PC-9 (cell line): ENCODE data around the gene KIF26B. TPM values are rescaled to one million over a fixed set of nuclear protein-coding genes. Genes with fewer than 3 reads are reported as not detected.

Experiments used
- BruUV-seq: library from RNA; stranded (reverse); fragments of 400-500 nt; replicated peaks from 2 replicates; lab custom pipeline; 2021; lab: Mats Ljungman, UMichigan
- CTCF ChIA-PET: fragments of 300-600 bp; sonication (Branson Sonifier 250); formaldehyde crosslinking; loops from one replicate; lab custom pipeline; 2022; ENCODE audit warnings: antibody characterized with exemption; lab: Charles Lee
- POLR2A ChIA-PET: fragments of 300-600 bp; sonication (Branson Sonifier 250); formaldehyde crosslinking; loops from one replicate; lab custom pipeline; 2022; ENCODE audit warnings: antibody characterized with exemption; ENCODE audit not compliant: unreplicated experiment; lab: Charles Lee
- DNase-seq, 2 experiments: peaks; one replicate each; pipeline versions ENCODE4 v3.0.0 to v3.0.0-alpha.2; 2015 to 2022; ENCODE audit warnings: mixed read lengths in 1 of 2
- H2AFZ ChIP-seq: fragments of 200-600 bp; sonication (generic); 2 replicates; pipeline ENCODE4 v1.8.1; 2017; ENCODE audit warnings: antibody characterized with exemption
- H3F3A ChIP-seq: fragments of 200-600 bp; sonication (generic); 2 replicates; pipeline ENCODE4 v1.8.1; 2017; ENCODE audit warnings: antibody characterized with exemption, mild to moderate bottlenecking, low read depth; ENCODE audit not compliant: insufficient read depth
- H3K27ac ChIP-seq: fragments of 200-600 bp; sonication (generic); 2 replicates; pipeline ENCODE4 v1.6.1; 2016; ENCODE audit warnings: mixed run types
- H3K27me3 ChIP-seq: fragments of 200-600 bp; sonication (generic); 2 replicates; pipeline ENCODE4 v1.6.1; 2016; ENCODE audit warnings: low read depth, mixed run types; ENCODE audit not compliant: insufficient read depth
- H3K36me3 ChIP-seq: fragments of 200-600 bp; sonication (generic); 2 replicates; pipeline ENCODE4 v1.6.1; 2016; ENCODE audit warnings: low read depth, mixed run types
- H3K4me1 ChIP-seq: fragments of 200-600 bp; sonication (generic); replicated peaks from 2 replicates; pipeline ENCODE4 v1.6.1; 2016; ENCODE audit warnings: mixed run types; ENCODE audit not compliant: insufficient read depth
- H3K4me2 ChIP-seq: fragments of 200-600 bp; sonication (generic); 2 replicates; pipeline ENCODE4 v1.6.1; 2017; ENCODE audit warnings: mixed run types
- H3K4me3 ChIP-seq: fragments of 200-600 bp; sonication (generic); 2 replicates; pipeline ENCODE4 v1.6.1; 2016; ENCODE audit warnings: mixed run types
- H3K79me2 ChIP-seq: fragments of 200-600 bp; sonication (generic); 2 replicates; pipeline ENCODE4 v1.6.1; 2017; ENCODE audit warnings: low read depth, mixed run types
- H3K9me2 ChIP-seq: fragments of 200-600 bp; sonication (generic); 2 replicates; pipeline ENCODE4 v1.8.1; 2017; ENCODE audit warnings: mild to moderate bottlenecking; ENCODE audit not compliant: insufficient read depth
- H3K9me3 ChIP-seq: fragments of 200-600 bp; sonication (generic); 2 replicates; pipeline ENCODE4 v1.8.1; 2016; ENCODE audit warnings: low read depth; ENCODE audit not compliant: insufficient read depth
- H4K20me1 ChIP-seq: fragments of 200-600 bp; sonication (generic); 2 replicates; pipeline ENCODE4 v1.8.1; 2017; ENCODE audit not compliant: insufficient read depth
- CTCF ChIP-seq: fragments of 200-600 bp; sonication (generic); conservative IDR thresholded peaks from 2 replicates; pipeline ENCODE4 v1.6.1; 2017; ENCODE audit warnings: mixed run types, antibody characterized with exemption, mild to moderate bottlenecking, moderate library complexity
- EZH2 ChIP-seq: fragments of 200-600 bp; sonication (generic); IDR thresholded peaks from 2 replicates; pipeline ENCODE4 v1.8.0; 2017; ENCODE audit warnings: antibody characterized with exemption, low read depth
- intact Hi-C: fragments of 100-400 bp; cut with micrococcal nuclease; formaldehyde crosslinking; loops from one replicate; pipeline ENCODE4 v1.10.0; 2022; ENCODE audit not compliant: unreplicated experiment
- total RNA-seq: library from RNA; stranded (reverse); gene quantifications from 2 replicates; pipeline ENCODE4 v1.2.3, GENCODE V29; 2021

The KIF26B gene
- total RNA-seq, 1 experiment from 2014 or later: 0.11 TPM

- Histone ChIP-seq H3K27ac (no peak overlapping the region), H3K9me2 (no peaks in the 10 kb centered on the region), H3K9me3 (no peaks in the 10 kb centered on the region), H3F3A (no peaks in the 10 kb centered on the region), H3K4me3 (no peak overlapping the region), H2AFZ (no peak overlapping the region), H3K4me1 (no peaks in the 10 kb centered on the region), H4K20me1 (no peaks in the 10 kb centered on the region), H3K4me2 (no peak overlapping the region), H3K36me3 (no peaks in the 10 kb centered on the region), H3K27me3 (peaks cover 91% of the 10 kb centered on the region), H3K79me2 (no peaks in the 10 kb centered on the region)
- no peak for DNase-seq
- no TSS peak for BruUV-seq
- intact Hi-C loops: no loop called here
- ChIA-PET POLR2A (no interaction called here), CTCF (no interaction called here)
- TF ChIP-seq EZH2 (no peak), CTCF (no peak)
These were observed 107.0 kb downstream of the KIF26B start for GRCh38 chr1:245261786-245262185.

GRCh38 chr1:245263529-245264095 lies 108.8 kb downstream of the KIF26B start:
- POLR2A ChIA-PET: no interaction called here
- TF ChIP-seq CTCF (no peak), EZH2 (no peak)
- H3K9me3 ChIP-seq: no peaks in the 10 kb centered on the region
- H3K4me3 ChIP-seq: no peak overlapping the region
- CTCF ChIA-PET: no interaction called here
- no peaks in the 10 kb centered on the region for H3K9me2 ChIP-seq
- no peak overlapping the region for H3K27ac ChIP-seq
- DNase-seq: no peak
- H4K20me1 ChIP-seq: no peaks in the 10 kb centered on the region
- H3K4me2 ChIP-seq: no peak overlapping the region
- intact Hi-C loops: no loop called here
- no peaks in the 10 kb centered on the region for H3F3A ChIP-seq
- no peaks in the 10 kb centered on the region for H3K36me3 ChIP-seq
- H3K4me1 ChIP-seq: no peaks in the 10 kb centered on the region
- H2AFZ ChIP-seq: no peak overlapping the region
- BruUV-seq: no TSS peak
- peaks cover 85% of the 10 kb centered on the region for H3K27me3 ChIP-seq
- no peaks in the 10 kb centered on the region for H3K79me2 ChIP-seq

GRCh38 chr1:245264226-245264625 lies 109.4 kb downstream of the KIF26B start:
- no peaks in the 10 kb centered on the region for H3K4me1 ChIP-seq
- no peaks in the 10 kb centered on the region for H3K9me2 ChIP-seq
- H3K27ac ChIP-seq: no peak overlapping the region
- intact Hi-C loops: no loop called here
- H3K4me2 ChIP-seq: no peak overlapping the region
- no peaks in the 10 kb centered on the region for H3K79me2 ChIP-seq
- H3K36me3 ChIP-seq: no peaks in the 10 kb centered on the region
- no peaks in the 10 kb centered on the region for H3K9me3 ChIP-seq
- H3K27me3 ChIP-seq: peaks cover 81% of the 10 kb centered on the region
- no peak overlapping the region for H3K4me3 ChIP-seq
- no TSS peak for BruUV-seq
- DNase-seq: no peak
- ChIA-PET POLR2A (no interaction called here), CTCF (no interaction called here)
- no peaks in the 10 kb centered on the region for H3F3A ChIP-seq
- no peak for TF ChIP-seq EZH2
- no peak for TF ChIP-seq CTCF
- no peaks in the 10 kb centered on the region for H4K20me1 ChIP-seq
- no peak overlapping the region for H2AFZ ChIP-seq
